SK-N-SH (cell line): ENCODE measurements around the gene KCNMB1. TPM values are rescaled to one million over a fixed set of nuclear protein-coding genes. Genes with fewer than 3 reads are reported as not detected.

Experiments used
- CTCF ChIA-PET: fragments of 300-600, 350-600 bp; formaldehyde crosslinking; extraction: SDS; loops from one replicate; lab custom pipeline; 2021; lab: Yijun Ruan, JAX
- POLR2A ChIA-PET: fragments of 350-600 bp; sonication (Branson Sonifier 250); formaldehyde crosslinking; extraction: SDS; loops from one replicate; lab custom pipeline; 2020; ENCODE audit warnings: antibody characterized with exemption, inconsistent platforms; lab: Yijun Ruan, JAX
- DNase-seq: peaks from one replicate; pipeline ENCODE4 v3.0.0; 2012
- H2AFZ ChIP-seq: fragments of 200-600 bp; sonication (generic); 2 replicates; pipeline ENCODE4 v1.8.1; 2016; ENCODE audit warnings: antibody characterized with exemption, mild to moderate bottlenecking, low read depth
- H3F3A ChIP-seq: fragments of 200-600 bp; sonication (generic); replicated peaks from 2 replicates; pipeline ENCODE3; 2016; ENCODE audit warnings: antibody characterized with exemption, mild to moderate bottlenecking; ENCODE audit not compliant: insufficient read depth
- H3K27ac ChIP-seq, 2 experiments: fragments of 200-500 bp in 1 of 2; fragments of 200-600 bp in 1 of 2; sonication (Bioruptor generic) in 1 of 2; sonication (generic), shearing (Covaris generic) in 1 of 2; 2 replicates each; pipeline versions ENCODE4 v1.5.1 to v1.6.1; 2014 to 2016; ENCODE audit warnings: low read depth in 2 of 2, inconsistent platforms in 1 of 2, low read length in 1 of 2, mild to moderate bottlenecking in 1 of 2, mixed read lengths in 1 of 2
- H3K27me3 ChIP-seq: fragments of 200-600 bp; sonication (generic), shearing (Covaris generic); 2 replicates; pipeline ENCODE4 v1.6.1; 2016; ENCODE audit warnings: mixed run types; ENCODE audit not compliant: insufficient read depth
- H3K36me3 ChIP-seq, 2 experiments: fragments of 200-500 bp in 1 of 2; fragments of 200-600 bp in 1 of 2; sonication (Bioruptor generic) in 1 of 2; sonication (generic) in 1 of 2; replicated peaks in 1 of 2; 2 replicates each; pipeline versions ENCODE3 to v1.5.1; 2014 to 2016; ENCODE audit warnings: low read length in 1 of 2, mild to moderate bottlenecking in 1 of 2; ENCODE audit not compliant: insufficient read depth in 2 of 2, control insufficient read depth in 1 of 2
- H3K4me1 ChIP-seq, 2 experiments: fragments of 200-500 bp in 1 of 2; fragments of 200-600 bp in 1 of 2; sonication (Bioruptor generic) in 1 of 2; sonication (generic), shearing (Covaris generic) in 1 of 2; 2 replicates each; pipeline versions ENCODE4 v1.5.1 to v1.6.1; 2014 to 2016; ENCODE audit warnings: low read depth in 1 of 2, low read length in 1 of 2, mixed run types in 1 of 2; ENCODE audit not compliant: insufficient read depth in 2 of 2, control insufficient read depth in 1 of 2
- H3K4me2 ChIP-seq: fragments of 200-600 bp; sonication (generic), shearing (Covaris generic); 2 replicates; pipeline ENCODE4 v1.6.1; 2017; ENCODE audit warnings: mixed run types
- H3K4me3 ChIP-seq, 2 experiments: fragments of 200-500 bp in 1 of 2; fragments of 200-600 bp in 1 of 2; sonication (Bioruptor generic) in 1 of 2; sonication (generic), shearing (Covaris generic) in 1 of 2; 2 replicates each; pipeline versions ENCODE4 v1.5.1 to v1.8.1; 2014 to 2016; ENCODE audit warnings: low read depth in 2 of 2, inconsistent platforms in 1 of 2, low read length in 1 of 2, mild to moderate bottlenecking in 1 of 2, mixed read lengths in 1 of 2, moderate library complexity in 1 of 2
- H3K79me2 ChIP-seq: fragments of 200-600 bp; sonication (generic); 2 replicates; pipeline ENCODE4 v1.8.1; 2017; ENCODE audit warnings: mild to moderate bottlenecking; ENCODE audit not compliant: insufficient read depth
- H3K9ac ChIP-seq: fragments of 200-600 bp; sonication (generic); 2 replicates; pipeline ENCODE4 v1.6.1; 2017; ENCODE audit warnings: mixed run types
- H3K9me2 ChIP-seq: fragments of 200-600 bp; sonication (generic); 2 replicates; pipeline ENCODE4 v1.6.1; 2017; ENCODE audit warnings: mixed run types
- H3K9me3 ChIP-seq: fragments of 200-600 bp; sonication (generic); 2 replicates; pipeline ENCODE4 v1.6.1; 2017; ENCODE audit warnings: mixed run types, mild to moderate bottlenecking, moderate library complexity
- H4K20me1 ChIP-seq: fragments of 200-600 bp; sonication (generic); 2 replicates; pipeline ENCODE4 v1.6.1; 2017; ENCODE audit warnings: mild to moderate bottlenecking, mixed run types; ENCODE audit not compliant: insufficient read depth
- EZH2phosphoT487 ChIP-seq: fragments of 200-600 bp; sonication (generic); IDR thresholded peaks from 2 replicates; pipeline ENCODE4 v1.6.1; 2017; ENCODE audit warnings: low read depth, mixed run types, mild to moderate bottlenecking, antibody characterized with exemption, moderate library complexity, borderline replicate concordance
- GABPA ChIP-seq: IDR thresholded peaks from 2 replicates; pipeline ENCODE4 v1.4.0; 2012; ENCODE audit warnings: low read depth, mild to moderate bottlenecking
- GATA2 ChIP-seq: sonication (generic); formaldehyde crosslinking; IDR thresholded peaks from 2 replicates; pipeline ENCODE4 v1.5.0; 2020; ENCODE audit warnings: mild to moderate bottlenecking, missing genetic modification reagents
- JUND ChIP-seq: IDR thresholded peaks from 2 replicates; pipeline ENCODE4 v1.4.0; 2012
- MEF2A ChIP-seq: IDR thresholded peaks from 2 replicates; pipeline ENCODE4 v1.4.0; 2012; ENCODE audit warnings: low read depth, borderline replicate concordance
- NFIC ChIP-seq: IDR thresholded peaks from 2 replicates; pipeline ENCODE4 v1.4.0; 2012; ENCODE audit warnings: borderline replicate concordance
- NRF1 ChIP-seq: IDR thresholded peaks from 2 replicates; pipeline ENCODE4 v1.6.1; 2012; ENCODE audit warnings: low read depth, mild to moderate bottlenecking, low read length
- RAD21 ChIP-seq: IDR thresholded peaks from 2 replicates; pipeline ENCODE4 v1.6.1; 2012; ENCODE audit warnings: mild to moderate bottlenecking, low read length
- RCOR1 ChIP-seq: fragments of 150-350 bp; IDR thresholded peaks from 2 replicates; pipeline ENCODE4 v1.6.1; 2017; ENCODE audit warnings: antibody characterized with exemption, low read length
- RXRA ChIP-seq: IDR thresholded peaks from 2 replicates; pipeline ENCODE4 v1.4.0; 2012; ENCODE audit warnings: low read depth, mild to moderate bottlenecking, borderline replicate concordance
- SMC3 ChIP-seq: IDR thresholded peaks from 2 replicates; pipeline ENCODE4 v1.6.1; 2012; ENCODE audit warnings: low read depth, low read length, improper control_type of control experiment
- TCF12 ChIP-seq: IDR thresholded peaks from 2 replicates; pipeline ENCODE4 v1.4.0; 2012
- TEAD4 ChIP-seq: IDR thresholded peaks from 2 replicates; pipeline ENCODE4 v1.4.0; 2012; ENCODE audit warnings: mild to moderate bottlenecking, borderline replicate concordance; ENCODE audit not compliant: insufficient read depth
- WGBS: methylation state at CpG from one replicate; pipeline ENCODE4 v1.1.6; 2017; ENCODE audit warnings: low lambda C conversion rate; 5-methylcytosine and 5-hydroxymethylcytosine counted together
- polyA plus RNA-seq, 3 experiments: library from polyadenylated mRNA; depleted of rRNA; stranded (reverse); fragments of >200 nt; gene quantifications; 2 replicates each; pipeline ENCODE4 v1.2.3, GENCODE V29; 2012
- TF ChIP-seq, protein P1 (sequence below): fragments of 150-350 bp; IDR thresholded peaks from 2 replicates; pipeline ENCODE4 v1.6.1; 2017; ENCODE audit warnings: antibody characterized with exemption, low read length, low read depth, borderline replicate concordance
- TF ChIP-seq, protein P2 (sequence below): IDR thresholded peaks from 2 replicates; pipeline ENCODE4 v1.4.0; 2012; ENCODE audit warnings: low read depth
- TF ChIP-seq, protein P3 (sequence below): IDR thresholded peaks from 2 replicates; pipeline ENCODE4 v1.6.1; 2012; ENCODE audit warnings: mild to moderate bottlenecking, low read depth, low read length, moderate library complexity
- TF ChIP-seq, protein P4 (sequence below): fragments of 200-600 bp; sonication (generic); IDR thresholded peaks from 2 replicates; pipeline ENCODE4 v1.6.1; 2017; ENCODE audit warnings: antibody characterized with exemption, mild to moderate bottlenecking, moderate library complexity
- TF ChIP-seq, protein P5 (sequence below): IDR thresholded peaks from 2 replicates; pipeline ENCODE4 v1.4.0; 2012; ENCODE audit warnings: low read depth, borderline replicate concordance
- TF ChIP-seq, protein P6 (sequence below): IDR thresholded peaks from 2 replicates; pipeline ENCODE4; 2012

The KCNMB1 gene
- polyA plus RNA-seq, 1 of the 3 experiments (the other 2 are of a cell fraction), result not detected

DNA sequence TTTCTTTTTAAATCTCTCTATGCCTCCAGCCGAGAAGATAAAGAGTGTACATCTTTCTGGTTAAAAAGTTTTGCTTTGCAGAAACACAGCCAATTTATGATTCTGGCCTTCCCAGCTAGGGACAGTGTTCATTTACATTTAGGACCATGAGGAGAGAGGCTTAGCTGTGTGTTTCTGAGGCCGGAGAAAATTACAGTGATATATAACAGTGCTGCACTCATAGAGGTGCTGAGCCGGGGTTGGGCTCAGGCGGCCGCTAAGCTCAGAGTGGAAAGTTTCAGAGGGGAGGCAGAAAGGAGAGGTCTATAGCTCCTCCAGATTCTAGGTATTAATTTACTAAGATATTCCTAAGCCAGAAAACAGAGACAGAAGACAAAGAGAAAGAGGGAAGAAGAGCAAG is 54.5 kb downstream of the KCNMB1 start:
- Histone ChIP-seq H3K79me2 (no peaks in the 10 kb centered on the region), H3K9me2 (no peaks in the 10 kb centered on the region), H3K4me3 (no peak overlapping the region), H3K4me2 (no peak overlapping the region), H3K9ac (no peak overlapping the region), H3K27me3 (no peaks in the 10 kb centered on the region), H3K4me1 (no peaks in the 10 kb centered on the region; a peak in 1 of 4 replicates), H3F3A (no peaks in the 10 kb centered on the region), H3K9me3 (no peaks in the 10 kb centered on the region), H3K36me3 (no peaks in the 10 kb centered on the region), H3K27ac (no peak overlapping the region), H2AFZ (no peak overlapping the region), H4K20me1 (no peaks in the 10 kb centered on the region)
- WGBS, result 67% methylated on average over 5 of the region's 5 CpGs
- TF ChIP-seq MEF2A, result no peak
- no peak for TF ChIP-seq SMC3
- TF ChIP-seq, protein P1, sequence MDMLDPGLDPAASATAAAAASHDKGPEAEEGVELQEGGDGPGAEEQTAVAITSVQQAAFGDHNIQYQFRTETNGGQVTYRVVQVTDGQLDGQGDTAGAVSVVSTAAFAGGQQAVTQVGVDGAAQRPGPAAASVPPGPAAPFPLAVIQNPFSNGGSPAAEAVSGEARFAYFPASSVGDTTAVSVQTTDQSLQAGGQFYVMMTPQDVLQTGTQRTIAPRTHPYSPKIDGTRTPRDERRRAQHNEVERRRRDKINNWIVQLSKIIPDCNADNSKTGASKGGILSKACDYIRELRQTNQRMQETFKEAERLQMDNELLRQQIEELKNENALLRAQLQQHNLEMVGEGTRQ, result no peak
- TF ChIP-seq, protein P2, sequence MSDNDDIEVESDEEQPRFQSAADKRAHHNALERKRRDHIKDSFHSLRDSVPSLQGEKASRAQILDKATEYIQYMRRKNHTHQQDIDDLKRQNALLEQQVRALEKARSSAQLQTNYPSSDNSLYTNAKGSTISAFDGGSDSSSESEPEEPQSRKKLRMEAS, result no peak
- TF ChIP-seq, protein P3, sequence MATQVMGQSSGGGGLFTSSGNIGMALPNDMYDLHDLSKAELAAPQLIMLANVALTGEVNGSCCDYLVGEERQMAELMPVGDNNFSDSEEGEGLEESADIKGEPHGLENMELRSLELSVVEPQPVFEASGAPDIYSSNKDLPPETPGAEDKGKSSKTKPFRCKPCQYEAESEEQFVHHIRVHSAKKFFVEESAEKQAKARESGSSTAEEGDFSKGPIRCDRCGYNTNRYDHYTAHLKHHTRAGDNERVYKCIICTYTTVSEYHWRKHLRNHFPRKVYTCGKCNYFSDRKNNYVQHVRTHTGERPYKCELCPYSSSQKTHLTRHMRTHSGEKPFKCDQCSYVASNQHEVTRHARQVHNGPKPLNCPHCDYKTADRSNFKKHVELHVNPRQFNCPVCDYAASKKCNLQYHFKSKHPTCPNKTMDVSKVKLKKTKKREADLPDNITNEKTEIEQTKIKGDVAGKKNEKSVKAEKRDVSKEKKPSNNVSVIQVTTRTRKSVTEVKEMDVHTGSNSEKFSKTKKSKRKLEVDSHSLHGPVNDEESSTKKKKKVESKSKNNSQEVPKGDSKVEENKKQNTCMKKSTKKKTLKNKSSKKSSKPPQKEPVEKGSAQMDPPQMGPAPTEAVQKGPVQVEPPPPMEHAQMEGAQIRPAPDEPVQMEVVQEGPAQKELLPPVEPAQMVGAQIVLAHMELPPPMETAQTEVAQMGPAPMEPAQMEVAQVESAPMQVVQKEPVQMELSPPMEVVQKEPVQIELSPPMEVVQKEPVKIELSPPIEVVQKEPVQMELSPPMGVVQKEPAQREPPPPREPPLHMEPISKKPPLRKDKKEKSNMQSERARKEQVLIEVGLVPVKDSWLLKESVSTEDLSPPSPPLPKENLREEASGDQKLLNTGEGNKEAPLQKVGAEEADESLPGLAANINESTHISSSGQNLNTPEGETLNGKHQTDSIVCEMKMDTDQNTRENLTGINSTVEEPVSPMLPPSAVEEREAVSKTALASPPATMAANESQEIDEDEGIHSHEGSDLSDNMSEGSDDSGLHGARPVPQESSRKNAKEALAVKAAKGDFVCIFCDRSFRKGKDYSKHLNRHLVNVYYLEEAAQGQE, result no peak
- no peak for TF ChIP-seq NRF1
- TF ChIP-seq, protein P4, sequence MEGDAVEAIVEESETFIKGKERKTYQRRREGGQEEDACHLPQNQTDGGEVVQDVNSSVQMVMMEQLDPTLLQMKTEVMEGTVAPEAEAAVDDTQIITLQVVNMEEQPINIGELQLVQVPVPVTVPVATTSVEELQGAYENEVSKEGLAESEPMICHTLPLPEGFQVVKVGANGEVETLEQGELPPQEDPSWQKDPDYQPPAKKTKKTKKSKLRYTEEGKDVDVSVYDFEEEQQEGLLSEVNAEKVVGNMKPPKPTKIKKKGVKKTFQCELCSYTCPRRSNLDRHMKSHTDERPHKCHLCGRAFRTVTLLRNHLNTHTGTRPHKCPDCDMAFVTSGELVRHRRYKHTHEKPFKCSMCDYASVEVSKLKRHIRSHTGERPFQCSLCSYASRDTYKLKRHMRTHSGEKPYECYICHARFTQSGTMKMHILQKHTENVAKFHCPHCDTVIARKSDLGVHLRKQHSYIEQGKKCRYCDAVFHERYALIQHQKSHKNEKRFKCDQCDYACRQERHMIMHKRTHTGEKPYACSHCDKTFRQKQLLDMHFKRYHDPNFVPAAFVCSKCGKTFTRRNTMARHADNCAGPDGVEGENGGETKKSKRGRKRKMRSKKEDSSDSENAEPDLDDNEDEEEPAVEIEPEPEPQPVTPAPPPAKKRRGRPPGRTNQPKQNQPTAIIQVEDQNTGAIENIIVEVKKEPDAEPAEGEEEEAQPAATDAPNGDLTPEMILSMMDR, result no peak
- TF ChIP-seq EZH2phosphoT487, result no peak
- no peak for TF ChIP-seq TEAD4
- TF ChIP-seq RCOR1, result no peak
- TF ChIP-seq, protein P5, sequence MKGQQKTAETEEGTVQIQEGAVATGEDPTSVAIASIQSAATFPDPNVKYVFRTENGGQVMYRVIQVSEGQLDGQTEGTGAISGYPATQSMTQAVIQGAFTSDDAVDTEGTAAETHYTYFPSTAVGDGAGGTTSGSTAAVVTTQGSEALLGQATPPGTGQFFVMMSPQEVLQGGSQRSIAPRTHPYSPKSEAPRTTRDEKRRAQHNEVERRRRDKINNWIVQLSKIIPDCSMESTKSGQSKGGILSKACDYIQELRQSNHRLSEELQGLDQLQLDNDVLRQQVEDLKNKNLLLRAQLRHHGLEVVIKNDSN, result no peak
- no peak for TF ChIP-seq RXRA
- no peak for TF ChIP-seq NFIC
- TF ChIP-seq JUND, result no peak
- TF ChIP-seq, protein P6, sequence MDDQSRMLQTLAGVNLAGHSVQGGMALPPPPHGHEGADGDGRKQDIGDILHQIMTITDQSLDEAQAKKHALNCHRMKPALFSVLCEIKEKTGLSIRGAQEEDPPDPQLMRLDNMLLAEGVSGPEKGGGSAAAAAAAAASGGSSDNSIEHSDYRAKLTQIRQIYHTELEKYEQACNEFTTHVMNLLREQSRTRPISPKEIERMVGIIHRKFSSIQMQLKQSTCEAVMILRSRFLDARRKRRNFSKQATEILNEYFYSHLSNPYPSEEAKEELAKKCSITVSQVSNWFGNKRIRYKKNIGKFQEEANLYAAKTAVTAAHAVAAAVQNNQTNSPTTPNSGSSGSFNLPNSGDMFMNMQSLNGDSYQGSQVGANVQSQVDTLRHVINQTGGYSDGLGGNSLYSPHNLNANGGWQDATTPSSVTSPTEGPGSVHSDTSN, result no peak
- TF ChIP-seq RAD21, result no peak
- TF ChIP-seq TCF12, result no peak
- TF ChIP-seq GABPA, result no peak
- no peak for TF ChIP-seq GATA2
- CTCF ChIA-PET, result interaction anchor here (0.8 to 1.1 kb wide), 4 partner anchors 14 to 100 kb away, joined by 3 read pairs; no protein-coding TSS in a partner anchor
- no peak for DNase-seq
- POLR2A ChIA-PET, result no interaction called here
